HFF-Myc (cell line): ENCODE data around the gene TMEM106A.

ENCODE experiments used
- DNase-seq: peaks from one replicate; pipeline ENCODE4 v3.0.0-alpha.2; 2011; ENCODE audit warnings: low read depth; ENCODE audit errors: extremely low read depth
- H3K4me3 ChIP-seq: replicated peaks from 2 replicates; pipeline ENCODE4 v1.5.1; 2011; ENCODE audit warnings: low read depth, mild to moderate bottlenecking, control low read depth, low read length
- TF ChIP-seq, protein P1 (sequence below): IDR thresholded peaks from 2 replicates; pipeline ENCODE4 v1.5.1; 2012; ENCODE audit warnings: mild to moderate bottlenecking, low read depth, low read length, control low read depth; ENCODE audit errors: missing control alignments

Gene TMEM106A

DNA sequence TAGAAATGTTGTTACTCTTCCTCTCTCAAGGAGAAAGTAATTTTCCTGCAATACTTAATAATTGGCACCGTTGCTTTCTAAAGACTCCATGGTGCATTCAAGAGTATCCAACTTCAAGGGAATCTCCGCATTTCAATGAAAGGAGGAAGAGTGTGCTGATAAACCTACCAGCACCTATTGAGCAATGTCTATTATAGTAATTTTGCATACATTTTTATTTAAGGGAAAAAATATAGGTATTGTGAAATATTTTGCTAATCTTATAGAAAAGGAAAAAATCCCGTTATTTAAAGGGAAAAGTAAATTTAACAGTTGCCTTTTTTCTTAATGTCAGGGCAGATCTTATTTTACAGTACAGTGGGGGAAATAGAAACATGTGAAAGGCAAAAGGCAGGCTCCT is 1.1 kb upstream of the TMEM106A start:
- TF ChIP-seq, protein P1, sequence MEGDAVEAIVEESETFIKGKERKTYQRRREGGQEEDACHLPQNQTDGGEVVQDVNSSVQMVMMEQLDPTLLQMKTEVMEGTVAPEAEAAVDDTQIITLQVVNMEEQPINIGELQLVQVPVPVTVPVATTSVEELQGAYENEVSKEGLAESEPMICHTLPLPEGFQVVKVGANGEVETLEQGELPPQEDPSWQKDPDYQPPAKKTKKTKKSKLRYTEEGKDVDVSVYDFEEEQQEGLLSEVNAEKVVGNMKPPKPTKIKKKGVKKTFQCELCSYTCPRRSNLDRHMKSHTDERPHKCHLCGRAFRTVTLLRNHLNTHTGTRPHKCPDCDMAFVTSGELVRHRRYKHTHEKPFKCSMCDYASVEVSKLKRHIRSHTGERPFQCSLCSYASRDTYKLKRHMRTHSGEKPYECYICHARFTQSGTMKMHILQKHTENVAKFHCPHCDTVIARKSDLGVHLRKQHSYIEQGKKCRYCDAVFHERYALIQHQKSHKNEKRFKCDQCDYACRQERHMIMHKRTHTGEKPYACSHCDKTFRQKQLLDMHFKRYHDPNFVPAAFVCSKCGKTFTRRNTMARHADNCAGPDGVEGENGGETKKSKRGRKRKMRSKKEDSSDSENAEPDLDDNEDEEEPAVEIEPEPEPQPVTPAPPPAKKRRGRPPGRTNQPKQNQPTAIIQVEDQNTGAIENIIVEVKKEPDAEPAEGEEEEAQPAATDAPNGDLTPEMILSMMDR = no peak
- no peak overlapping the region for H3K4me3 ChIP-seq
- DNase-seq = no peak

DNA sequence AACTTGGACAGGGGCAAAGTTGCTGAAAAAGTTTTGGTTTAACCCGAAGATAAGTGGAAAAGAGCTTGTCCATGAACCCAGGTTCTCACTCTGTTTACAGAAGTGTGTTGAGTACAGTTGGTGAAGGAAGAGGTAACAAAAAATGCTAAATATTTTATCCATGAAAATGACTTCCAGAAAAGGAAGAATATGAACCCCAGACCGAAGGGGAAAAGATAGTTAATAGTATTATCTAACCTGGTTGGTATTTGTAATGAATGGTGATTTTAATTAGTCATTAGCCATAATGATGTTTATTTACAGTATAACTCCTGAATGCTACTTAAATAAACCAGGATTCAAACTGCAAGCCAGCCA is 574 bp upstream of the TMEM106A start:
- H3K4me3 ChIP-seq = peak overlapping the region; percentile 64
- TF ChIP-seq, protein P1 = no peak
- no peak for DNase-seq

DNA sequence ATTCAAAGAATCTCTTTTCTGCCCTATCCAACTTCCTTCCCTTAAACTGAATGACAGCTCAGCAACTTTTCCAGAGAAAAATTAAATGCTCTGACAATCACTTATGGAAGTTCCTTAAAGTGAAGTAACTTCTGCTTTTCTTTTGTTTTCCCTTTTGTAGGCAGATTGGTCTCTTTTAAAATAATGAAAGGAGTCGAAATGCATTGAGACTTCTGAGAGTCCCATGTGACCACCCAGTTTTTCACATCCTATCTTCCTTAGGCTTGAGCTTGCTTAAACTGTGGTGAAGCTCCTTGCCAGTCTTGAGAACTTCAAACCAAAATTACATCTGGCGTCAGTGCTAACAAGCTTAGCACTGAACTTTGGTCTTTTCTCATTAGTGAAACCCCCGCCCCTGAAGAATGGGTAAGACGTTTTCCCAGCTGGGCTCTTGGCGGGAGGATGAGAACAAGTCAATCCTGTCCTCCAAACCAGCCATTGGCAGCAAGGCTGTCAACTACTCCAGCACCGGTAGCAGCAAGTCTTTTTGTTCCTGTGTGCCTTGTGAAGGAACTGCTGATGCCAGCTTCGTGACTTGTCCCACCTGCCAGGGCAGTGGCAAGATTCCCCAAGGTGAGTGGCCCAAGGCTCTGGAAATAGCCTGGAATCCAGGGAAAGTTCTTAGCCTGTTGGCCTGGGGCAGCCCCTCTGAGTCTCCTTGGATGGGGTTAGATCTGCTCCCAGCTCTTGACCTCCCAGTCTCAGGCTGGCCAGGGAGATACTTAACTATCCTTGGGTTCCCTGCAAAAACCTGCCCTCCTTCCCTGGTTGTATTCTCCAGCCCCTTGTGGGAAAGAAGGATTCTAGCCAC is 1.2 kb downstream of the TMEM106A start:
- H3K4me3 ChIP-seq = peak overlapping the region; percentile 64
- no peak for DNase-seq
- TF ChIP-seq, protein P1 = no peak

DNA sequence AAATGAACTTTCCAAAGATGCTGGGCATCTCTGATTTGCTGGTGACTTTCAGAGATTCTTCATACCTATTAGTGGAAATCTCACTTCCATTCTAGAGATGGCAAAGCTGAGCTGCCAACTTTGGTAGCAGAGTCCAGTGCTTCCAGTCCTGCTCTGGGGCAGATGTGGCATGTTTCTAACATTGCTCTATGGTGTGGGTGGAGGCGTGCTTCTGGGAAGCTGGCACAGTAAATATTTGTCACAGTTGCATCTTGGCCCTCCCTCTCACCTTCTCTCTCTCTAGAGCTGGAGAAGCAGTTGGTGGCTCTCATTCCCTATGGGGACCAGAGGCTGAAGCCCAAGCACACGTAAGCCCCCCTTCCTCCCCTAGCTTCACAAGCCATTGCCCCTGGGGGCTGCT is 1.9 kb downstream of the TMEM106A start:
- TF ChIP-seq, protein P1 = no peak
- DNase-seq = no peak
- H3K4me3 ChIP-seq = no peak overlapping the region

DNA sequence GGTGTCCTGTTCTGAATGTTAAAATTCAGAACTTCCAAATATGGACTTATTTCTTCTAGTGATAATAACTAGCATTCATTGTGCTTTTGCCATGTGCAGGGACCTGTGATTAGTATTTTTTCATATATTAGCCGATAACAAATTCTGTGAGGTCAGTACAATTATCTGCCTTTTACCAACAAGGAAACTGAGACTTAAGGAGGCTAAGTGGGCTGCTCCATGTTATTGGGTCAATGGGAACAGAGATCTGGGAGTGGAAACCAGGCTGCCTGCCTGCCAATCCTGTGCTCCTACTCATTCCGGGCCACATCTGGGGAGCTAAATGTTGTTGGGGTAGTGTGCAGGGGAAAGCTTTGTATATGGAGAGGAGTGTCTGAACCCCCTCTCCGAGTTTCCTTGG is 3.7 kb downstream of the TMEM106A start:
- TF ChIP-seq, protein P1 = no peak
- no peak overlapping the region for H3K4me3 ChIP-seq
- no peak for DNase-seq

DNA sequence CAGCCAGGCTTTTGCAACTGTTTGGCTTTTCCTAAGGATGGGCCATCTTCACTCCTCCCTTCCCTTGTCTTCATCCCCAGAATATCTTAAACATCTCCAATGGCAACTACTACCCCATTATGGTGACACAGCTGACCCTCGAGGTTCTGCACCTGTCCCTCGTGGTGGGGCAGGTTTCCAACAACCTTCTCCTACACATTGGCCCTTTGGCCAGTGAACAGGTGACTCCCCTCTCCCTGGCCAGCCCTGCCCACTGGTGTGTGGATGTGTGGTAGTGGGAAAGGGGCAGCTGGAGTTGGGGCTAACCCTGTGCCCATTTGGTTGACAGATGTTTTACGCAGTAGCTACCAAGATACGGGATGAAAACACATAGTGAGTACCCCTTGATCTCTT is 4.7 kb downstream of the TMEM106A start:
- TF ChIP-seq, protein P1 = no peak
- no peak for DNase-seq
- H3K4me3 ChIP-seq = no peak overlapping the region
